GM23338 (cell line): ENCODE data around the gene SYNE1. TPM values are rescaled to one million over a fixed set of nuclear protein-coding genes. Genes with fewer than 3 reads are reported as not detected.

Experiments used
- ATAC-seq: fragments of 200-7000 bp; cut with Tn5 transposase; 3 replicates; pipeline ENCODE4 v1.9.1; 2020
- DNase-seq: peaks from one replicate; pipeline ENCODE4 v3.0.0-alpha.2; 2015; ENCODE audit warnings: low spot score
- H2AFZ ChIP-seq: fragments of 200-600 bp; sonication (generic); 2 replicates; pipeline ENCODE4 v1.8.0; 2016; ENCODE audit warnings: antibody characterized with exemption, mild to moderate bottlenecking, moderate library complexity
- H3F3A ChIP-seq: fragments of 200-600 bp; sonication (generic); replicated peaks from 2 replicates; pipeline ENCODE4 v1.8.0; 2017; ENCODE audit warnings: antibody characterized with exemption, mixed run types, low read depth
- H3K27ac ChIP-seq: fragments of 200-600 bp; sonication (generic); 2 replicates; pipeline ENCODE4 v1.6.1; 2016; ENCODE audit warnings: low read depth
- H3K27me3 ChIP-seq: fragments of 200-600 bp; sonication (generic); 2 replicates; pipeline ENCODE4 v1.8.0; 2016; ENCODE audit warnings: mild to moderate bottlenecking, mixed run types, moderate library complexity; ENCODE audit not compliant: insufficient read depth
- H3K36me3 ChIP-seq: fragments of 200-600 bp; sonication (generic); 2 replicates; pipeline ENCODE4 v1.8.0; 2016; ENCODE audit warnings: mild to moderate bottlenecking; ENCODE audit not compliant: insufficient read depth
- H3K4me1 ChIP-seq: fragments of 200-600 bp; sonication (generic); 2 replicates; pipeline ENCODE4 v1.8.0; 2016; ENCODE audit warnings: mild to moderate bottlenecking, moderate library complexity; ENCODE audit not compliant: insufficient read depth
- H3K4me2 ChIP-seq: fragments of 200-600 bp; sonication (generic); 2 replicates; pipeline ENCODE4 v1.7.1; 2017; ENCODE audit warnings: mixed run types
- H3K4me3 ChIP-seq: fragments of 200-600 bp; sonication (generic); 2 replicates; pipeline ENCODE4 v1.6.1; 2016; ENCODE audit warnings: mixed run types
- H3K79me2 ChIP-seq: fragments of 200-600 bp; sonication (generic); replicated peaks from 2 replicates; pipeline ENCODE4 v1.8.0; 2017; ENCODE audit warnings: mild to moderate bottlenecking; ENCODE audit not compliant: insufficient read depth
- H3K9me2 ChIP-seq: fragments of 200-600 bp; sonication (generic); 2 replicates; pipeline ENCODE4 v1.8.0; 2017; ENCODE audit not compliant: insufficient read depth
- H4K20me1 ChIP-seq: fragments of 200-600 bp; sonication (generic); replicated peaks from 2 replicates; pipeline ENCODE4 v1.8.0; 2017; ENCODE audit warnings: mild to moderate bottlenecking; ENCODE audit not compliant: insufficient read depth
- H3K27ac Mint-ChIP-seq: 2 replicates; pipeline ENCODE4 v1.8.0; 2020; ENCODE audit warnings: inconsistent platforms, mild to moderate bottlenecking, moderate library complexity, mixed read lengths
- H3K27me3 Mint-ChIP-seq: 3 replicates; pipeline ENCODE4 v1.8.0; 2022; ENCODE audit warnings: low read depth, mild to moderate bottlenecking, moderate library complexity, mixed read lengths, inconsistent platforms; ENCODE audit not compliant: insufficient read depth, poor library complexity
- H3K36me3 Mint-ChIP-seq: 3 replicates; pipeline ENCODE4 v1.8.0; 2021; ENCODE audit warnings: low read depth, mild to moderate bottlenecking, inconsistent platforms, moderate library complexity, mixed read lengths
- H3K4me1 Mint-ChIP-seq: 3 replicates; pipeline ENCODE4 v1.8.0; 2020; ENCODE audit warnings: mild to moderate bottlenecking, inconsistent platforms, mixed read lengths
- H3K4me3 Mint-ChIP-seq: 3 replicates; pipeline ENCODE4 v1.8.0; 2021; ENCODE audit warnings: moderate library complexity, mild to moderate bottlenecking, inconsistent platforms, mixed read lengths
- H3K9me3 Mint-ChIP-seq: 3 replicates; pipeline ENCODE4 v1.8.0; 2020; ENCODE audit warnings: moderate library complexity, mild to moderate bottlenecking, inconsistent platforms, mixed read lengths
- CREB1 ChIP-seq: fragments of 250-450 bp; sonication (Bioruptor Pico); IDR thresholded peaks from 2 replicates; pipeline ENCODE4 v1.5.0; 2020; ENCODE audit warnings: low read depth, mild to moderate bottlenecking, moderate library complexity
- EZH2 ChIP-seq: fragments of 200-600 bp; sonication (generic); IDR thresholded peaks from one replicate; pipeline ENCODE4 v1.8.0; 2017; ENCODE audit warnings: antibody characterized with exemption, mild to moderate bottlenecking, low read depth; ENCODE audit not compliant: unreplicated experiment
- EZH2phosphoT487 ChIP-seq: fragments of 200-600 bp; sonication (generic); IDR thresholded peaks from one replicate; pipeline ENCODE4 v1.8.1; 2018; ENCODE audit warnings: antibody characterized with exemption; ENCODE audit not compliant: unreplicated experiment
- JUNB ChIP-seq: IDR thresholded peaks from one replicate; pipeline ENCODE4 v1.6.1; 2016; ENCODE audit warnings: antibody characterized with exemption; ENCODE audit not compliant: unreplicated experiment
- NANOG ChIP-seq: IDR thresholded peaks from 2 replicates; pipeline ENCODE4 v1.6.1; 2016; ENCODE audit warnings: antibody characterized with exemption, borderline replicate concordance
- POLR2AphosphoS5 ChIP-seq: IDR thresholded peaks from 2 replicates; pipeline ENCODE4 v1.6.1; 2016; ENCODE audit warnings: antibody characterized with exemption, low read depth
- REST ChIP-seq: IDR thresholded peaks from one replicate; pipeline ENCODE4 v1.6.1; 2018; ENCODE audit warnings: antibody characterized with exemption; ENCODE audit not compliant: unreplicated experiment
- STAT1 ChIP-seq: IDR thresholded peaks from one replicate; pipeline ENCODE4 v1.6.1; 2016; ENCODE audit warnings: antibody characterized with exemption; ENCODE audit not compliant: unreplicated experiment
- ZNF114 ChIP-seq: fragments of 250-450 bp; sonication (Bioruptor Pico); IDR thresholded peaks from 2 replicates; pipeline ENCODE4 v1.5.0; 2020; ENCODE audit warnings: mild to moderate bottlenecking, moderate library complexity
- ZNF331 ChIP-seq: fragments of 250-450 bp; sonication (Bioruptor Pico); IDR thresholded peaks from 2 replicates; pipeline ENCODE4 v1.5.0; 2020; ENCODE audit warnings: low read depth, mild to moderate bottlenecking, moderate library complexity
- ZNF462 ChIP-seq: fragments of 250-450 bp; sonication (Bioruptor Pico); IDR thresholded peaks from 2 replicates; pipeline ENCODE4 v1.5.0; 2020; ENCODE audit warnings: mild to moderate bottlenecking, moderate library complexity
- polyA plus RNA-seq: library from polyadenylated mRNA; unstranded; fragments of >200 nt; fragmentation: Nextera tagmentation; extraction: Ambion mirVana; gene quantifications from 2 replicates; pipeline ENCODE4 v1.2.1, GENCODE V29; 2016
- total RNA-seq: library from RNA; depleted of rRNA; stranded (reverse); fragments of >200 nt; shearing (Covaris generic); gene quantifications from 2 replicates; pipeline ENCODE4 v1.2.3, GENCODE V29; 2014
- TF ChIP-seq, protein P1 (sequence below): IDR thresholded peaks from 2 replicates; pipeline ENCODE4 v1.6.1; 2016; ENCODE audit warnings: antibody characterized with exemption
- TF ChIP-seq, protein P2 (sequence below), 2 experiments: fragments of 200-600 bp in 1 of 2; sonication (generic) in 1 of 2; conservative IDR thresholded peaks; 2 replicates each; pipeline versions ENCODE4 v1.5.1 to v1.6.1; 2016 to 2017; ENCODE audit warnings: antibody characterized with exemption in 2 of 2, low read depth in 2 of 2, mild to moderate bottlenecking in 2 of 2, moderate library complexity in 1 of 2

SYNE1 gene
- total and polyA plus RNA-seq, 2 experiments from 2014 or later = 3.9 to 13.6 TPM

DNA sequence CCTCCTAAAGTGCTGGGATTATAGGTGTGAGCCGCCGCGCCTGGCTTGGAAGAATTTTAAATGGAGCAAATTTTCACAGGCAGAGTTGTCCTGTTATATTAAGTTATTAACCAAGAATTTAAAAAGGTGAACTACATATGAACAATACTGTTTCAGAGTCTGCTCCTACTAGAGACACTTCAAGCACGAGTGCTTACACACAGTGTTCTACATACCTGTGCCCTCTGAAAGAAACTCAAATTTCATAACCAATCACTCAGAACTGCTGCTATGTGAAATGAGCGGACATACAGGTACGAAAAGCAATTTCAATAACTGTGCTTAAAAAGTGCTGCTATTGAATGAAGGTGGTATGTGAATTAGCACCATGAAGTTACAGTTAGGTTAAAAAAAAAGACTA lies 262.0 kb downstream of the SYNE1 start (continued):
- no peak for TF ChIP-seq ZNF114 (CRISPR knock-in tag)
- no peak for TF ChIP-seq EZH2
- no peak for TF ChIP-seq ZNF331
- TF ChIP-seq EZH2phosphoT487 = no peak

- 0 out of 3 replicates have a peak, but pooled peaks cover 3% of the 10 kb centered on the region for H3K4me1 Mint-ChIP-seq
- no peak overlapping the region for H3K4me3 Mint-ChIP-seq
- H3K36me3 Mint-ChIP-seq = no peaks in the 10 kb centered on the region
- no peaks in the 10 kb centered on the region for H3K27me3 ChIP-seq
- H3K27me3 Mint-ChIP-seq = no peaks in the 10 kb centered on the region
- H3K36me3 ChIP-seq = no peaks in the 10 kb centered on the region
- no peak overlapping the region for H3K27ac Mint-ChIP-seq
- H3K79me2 ChIP-seq = no peaks in the 10 kb centered on the region
- H3K4me2 ChIP-seq = no peak overlapping the region
- TF ChIP-seq, protein P1, sequence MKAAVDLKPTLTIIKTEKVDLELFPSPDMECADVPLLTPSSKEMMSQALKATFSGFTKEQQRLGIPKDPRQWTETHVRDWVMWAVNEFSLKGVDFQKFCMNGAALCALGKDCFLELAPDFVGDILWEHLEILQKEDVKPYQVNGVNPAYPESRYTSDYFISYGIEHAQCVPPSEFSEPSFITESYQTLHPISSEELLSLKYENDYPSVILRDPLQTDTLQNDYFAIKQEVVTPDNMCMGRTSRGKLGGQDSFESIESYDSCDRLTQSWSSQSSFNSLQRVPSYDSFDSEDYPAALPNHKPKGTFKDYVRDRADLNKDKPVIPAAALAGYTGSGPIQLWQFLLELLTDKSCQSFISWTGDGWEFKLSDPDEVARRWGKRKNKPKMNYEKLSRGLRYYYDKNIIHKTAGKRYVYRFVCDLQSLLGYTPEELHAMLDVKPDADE = no peak
- TF ChIP-seq, protein P2, sequence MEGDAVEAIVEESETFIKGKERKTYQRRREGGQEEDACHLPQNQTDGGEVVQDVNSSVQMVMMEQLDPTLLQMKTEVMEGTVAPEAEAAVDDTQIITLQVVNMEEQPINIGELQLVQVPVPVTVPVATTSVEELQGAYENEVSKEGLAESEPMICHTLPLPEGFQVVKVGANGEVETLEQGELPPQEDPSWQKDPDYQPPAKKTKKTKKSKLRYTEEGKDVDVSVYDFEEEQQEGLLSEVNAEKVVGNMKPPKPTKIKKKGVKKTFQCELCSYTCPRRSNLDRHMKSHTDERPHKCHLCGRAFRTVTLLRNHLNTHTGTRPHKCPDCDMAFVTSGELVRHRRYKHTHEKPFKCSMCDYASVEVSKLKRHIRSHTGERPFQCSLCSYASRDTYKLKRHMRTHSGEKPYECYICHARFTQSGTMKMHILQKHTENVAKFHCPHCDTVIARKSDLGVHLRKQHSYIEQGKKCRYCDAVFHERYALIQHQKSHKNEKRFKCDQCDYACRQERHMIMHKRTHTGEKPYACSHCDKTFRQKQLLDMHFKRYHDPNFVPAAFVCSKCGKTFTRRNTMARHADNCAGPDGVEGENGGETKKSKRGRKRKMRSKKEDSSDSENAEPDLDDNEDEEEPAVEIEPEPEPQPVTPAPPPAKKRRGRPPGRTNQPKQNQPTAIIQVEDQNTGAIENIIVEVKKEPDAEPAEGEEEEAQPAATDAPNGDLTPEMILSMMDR (conservative IDR thresholded peaks at IDR 0.05; ENCODE audit: low read depth in 2 of 2) = no peak
- no peak for TF ChIP-seq STAT1
- no peak for TF ChIP-seq JUNB
- no peak for TF ChIP-seq REST
- TF ChIP-seq ZNF462 = no peak
- no peak for TF ChIP-seq CREB1 (CRISPR knock-in tag)
- TF ChIP-seq NANOG = no peak
- no peak for TF ChIP-seq ZNF114 (CRISPR knock-in tag)
- no peak for TF ChIP-seq EZH2phosphoT487
- TF ChIP-seq ZNF331 = no peak
- no peak for TF ChIP-seq EZH2
- TF ChIP-seq POLR2AphosphoS5 = no peak
- DNase-seq = no peak
- no peaks in the 10 kb centered on the region for H3F3A ChIP-seq
- H3K4me3 ChIP-seq = no peak overlapping the region
- H3K9me3 Mint-ChIP-seq = no peaks in the 10 kb centered on the region; the same call in 2 of the 3 replicates
- ATAC-seq = no peak
- no peak overlapping the region for H3K27ac ChIP-seq
- no peaks in the 10 kb centered on the region for H4K20me1 ChIP-seq
- no peaks in the 10 kb centered on the region for H3K9me2 ChIP-seq
- H3K4me1 ChIP-seq = no peaks in the 10 kb centered on the region
- no peak overlapping the region for H2AFZ ChIP-seq
These were observed 264.2 kb downstream of the SYNE1 start for GRCh38 chr6:152372945-152373344.
